Measurements from ENCODE around the gene PHLDA2.

PHLDA2 gene

DNA sequence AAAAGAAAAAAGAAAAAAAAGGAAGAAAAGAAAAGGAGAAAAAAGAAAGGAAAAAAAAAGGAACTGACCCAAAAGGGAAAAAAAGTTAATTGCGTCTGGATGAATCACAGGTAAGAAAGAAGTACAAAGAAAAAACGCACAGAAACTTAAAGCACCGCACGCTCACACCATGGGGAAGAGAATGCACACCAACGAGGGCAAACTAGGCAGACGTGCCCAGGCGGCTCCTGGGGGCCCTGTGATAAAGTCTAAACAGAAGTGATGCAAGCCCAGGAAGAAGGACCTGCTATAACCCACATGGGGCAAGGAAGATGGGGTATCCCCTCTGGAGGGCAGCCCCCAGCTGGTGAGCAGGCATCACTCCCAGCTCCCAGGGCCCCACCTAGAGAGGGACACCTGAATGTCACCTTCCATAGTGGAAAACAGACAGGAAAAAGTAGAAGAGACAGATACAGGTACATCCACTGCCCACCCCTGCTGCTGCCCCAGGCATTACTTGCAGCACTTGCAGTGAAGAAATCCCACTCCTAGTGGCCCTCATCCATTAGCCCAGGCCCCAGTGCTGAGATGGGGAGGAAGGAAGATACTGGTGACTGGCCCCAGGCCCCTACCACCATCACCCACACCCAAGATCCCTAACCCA lies 34.0 kb upstream of the PHLDA2 start:
- TF ChIP-seq POLR2A (IDR thresholded peaks at IDR 0.05; ENCODE audit: low read depth, low read length) (no peak), POLR2AphosphoS5 (IDR thresholded peaks at IDR 0.05; ENCODE audit: low read depth, low read length) (no peak), TAF1 (IDR thresholded peaks at IDR 0.05; ENCODE audit: low read depth, low read length) (no peak), PAX5 (IDR thresholded peaks at IDR 0.05; ENCODE audit: insufficient read depth, low read length, severe bottlenecking) (no peak), POU2F2 (IDR thresholded peaks at IDR 0.05; ENCODE audit: low read depth, low read length) (no peak), SPI1 (IDR thresholded peaks at IDR 0.05; ENCODE audit: low read depth, low read length) (no peak)
- DNase-seq (ENCODE audit: insufficient read length, low spot score) (no peak), FAIRE-seq (no peak)

DNA sequence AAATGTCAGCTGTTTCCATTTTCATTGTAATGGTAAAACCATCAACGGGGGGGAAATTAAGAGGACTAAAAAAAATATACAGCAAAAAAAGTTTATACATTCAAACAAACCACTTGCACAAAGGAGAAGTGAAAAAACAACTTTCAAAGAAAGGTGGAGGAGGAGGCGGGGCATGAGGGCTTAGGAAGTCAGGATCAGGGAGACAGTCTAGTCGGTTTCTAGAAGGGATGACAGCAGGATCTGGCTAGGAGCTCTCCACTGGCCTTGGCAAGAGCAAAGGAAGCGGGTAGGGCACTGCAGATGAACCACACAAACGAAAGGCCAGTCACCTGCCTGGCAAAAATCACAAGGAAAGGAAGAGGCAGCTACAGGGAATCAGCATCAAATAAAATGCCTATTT lies 31.9 kb upstream of the PHLDA2 start:
- TF ChIP-seq SPI1 (IDR thresholded peaks at IDR 0.05; ENCODE audit: low read depth, low read length) (peak; percentile 42; the same call in 1 of the 2 replicates), TAF1 (IDR thresholded peaks at IDR 0.05; ENCODE audit: low read depth, low read length) (no peak), POLR2A (IDR thresholded peaks at IDR 0.05; ENCODE audit: low read depth, low read length) (no peak)
- no peak for DNase-seq (ENCODE audit: insufficient read length, low spot score)
- FAIRE-seq: no peak

DNA sequence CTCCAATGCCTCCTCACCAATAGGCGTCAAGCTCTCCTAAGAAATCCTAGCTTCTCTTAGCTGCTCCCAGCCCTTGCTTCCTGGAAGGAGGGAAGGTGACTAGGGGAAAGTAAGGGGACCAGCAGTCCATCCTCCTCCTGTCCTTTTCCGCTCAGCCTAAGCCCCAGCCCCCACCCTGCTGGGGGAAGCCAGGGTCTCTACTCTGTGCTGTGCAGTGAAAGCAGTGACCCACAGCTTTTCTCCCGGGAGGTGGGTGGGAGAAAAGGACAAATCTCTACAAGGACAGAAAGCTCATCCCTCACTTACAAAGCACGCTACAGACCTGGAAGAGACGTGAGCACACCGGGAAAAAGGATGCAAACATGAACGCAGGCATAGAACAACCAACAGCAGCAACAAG lies 30.9 kb upstream of the PHLDA2 start:
- TF ChIP-seq POU2F2 (IDR thresholded peaks at IDR 0.05; ENCODE audit: low read depth, low read length) (no peak), POLR2AphosphoS5 (IDR thresholded peaks at IDR 0.05; ENCODE audit: low read depth, low read length) (no peak), SPI1 (IDR thresholded peaks at IDR 0.05; ENCODE audit: low read depth, low read length) (no peak), TAF1 (IDR thresholded peaks at IDR 0.05; ENCODE audit: low read depth, low read length) (no peak)
- no peak for FAIRE-seq
- DNase-seq (ENCODE audit: insufficient read length, low spot score): no peak

DNA sequence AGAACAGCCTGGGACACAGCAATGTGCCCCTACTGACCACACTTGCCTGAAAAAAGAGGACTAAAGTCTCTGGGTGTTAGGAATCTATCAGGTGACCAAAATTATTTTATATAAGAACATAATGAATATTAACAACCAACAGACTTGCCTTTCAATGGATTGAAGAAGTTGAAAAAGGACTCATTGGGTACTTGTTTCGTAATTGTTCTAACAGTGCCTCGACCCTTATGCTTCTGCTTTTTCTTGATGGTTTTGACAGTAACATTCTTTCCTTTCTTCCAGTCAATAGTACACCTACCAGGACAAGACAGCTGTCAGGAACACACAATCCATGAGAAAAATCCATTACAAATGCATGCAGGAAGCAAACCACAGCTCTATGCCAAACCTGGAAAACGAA lies 29.0 kb upstream of the PHLDA2 start:
- no peak for FAIRE-seq
- TF ChIP-seq SPI1 (IDR thresholded peaks at IDR 0.05; ENCODE audit: low read depth, low read length) (no peak), POLR2AphosphoS5 (IDR thresholded peaks at IDR 0.05; ENCODE audit: low read depth, low read length) (no peak)
- DNase-seq (ENCODE audit: insufficient read length, low spot score): no peak

DNA sequence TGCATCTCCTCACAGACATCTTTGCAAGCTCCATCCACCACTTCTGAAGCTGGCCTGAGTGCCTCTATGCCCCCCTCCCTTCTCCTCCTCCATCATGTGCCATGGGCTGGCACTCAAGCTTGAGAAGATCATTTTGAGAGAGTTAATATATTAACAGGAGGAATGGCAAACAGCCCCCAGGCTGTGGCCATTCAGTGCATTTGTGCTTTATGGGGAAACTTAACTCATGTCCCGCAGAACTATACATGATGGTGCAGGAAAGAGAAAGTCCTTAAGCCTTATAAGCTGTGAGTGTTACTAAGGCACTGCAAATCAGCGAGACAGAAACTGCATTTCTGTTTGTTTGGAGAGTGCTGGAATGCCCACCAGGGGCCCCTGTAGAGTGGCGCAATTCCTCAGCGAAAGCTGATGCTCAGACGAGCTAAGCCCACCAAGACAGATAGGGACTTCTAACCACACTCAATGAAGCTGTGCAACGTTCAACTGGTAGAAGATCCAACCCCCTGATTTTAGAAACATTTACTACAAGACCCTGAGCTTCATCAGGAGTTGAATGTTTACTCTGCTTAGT lies 26.8 kb upstream of the PHLDA2 start:
- DNase-seq (ENCODE audit: insufficient read length, low spot score): no peak
- no peak for FAIRE-seq
- TF ChIP-seq POU2F2 (IDR thresholded peaks at IDR 0.05; ENCODE audit: low read depth, low read length): no peak
- no peak for TF ChIP-seq POLR2A (IDR thresholded peaks at IDR 0.05; ENCODE audit: low read depth, low read length)

DNA sequence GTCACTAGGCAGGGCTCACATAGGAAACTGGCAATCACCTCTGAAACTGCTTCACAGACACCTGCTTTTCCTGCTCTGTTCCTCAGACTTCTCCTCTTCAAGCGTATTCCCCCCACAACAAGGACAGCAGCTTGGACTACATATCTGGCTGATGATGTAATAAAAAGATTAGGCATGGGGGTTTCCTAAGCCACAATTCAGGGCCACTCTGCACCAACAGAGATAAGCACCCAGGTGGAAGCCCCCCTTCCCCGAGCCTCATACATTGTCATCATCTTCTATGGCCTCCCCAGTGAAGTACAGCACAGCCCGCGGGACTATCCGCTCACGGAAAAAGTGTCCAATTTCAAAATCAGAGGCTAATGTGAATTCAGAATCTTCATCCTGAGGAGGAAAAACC lies 25.0 kb upstream of the PHLDA2 start:
- DNase-seq (ENCODE audit: insufficient read length, low spot score): no peak
- no peak for FAIRE-seq

DNA sequence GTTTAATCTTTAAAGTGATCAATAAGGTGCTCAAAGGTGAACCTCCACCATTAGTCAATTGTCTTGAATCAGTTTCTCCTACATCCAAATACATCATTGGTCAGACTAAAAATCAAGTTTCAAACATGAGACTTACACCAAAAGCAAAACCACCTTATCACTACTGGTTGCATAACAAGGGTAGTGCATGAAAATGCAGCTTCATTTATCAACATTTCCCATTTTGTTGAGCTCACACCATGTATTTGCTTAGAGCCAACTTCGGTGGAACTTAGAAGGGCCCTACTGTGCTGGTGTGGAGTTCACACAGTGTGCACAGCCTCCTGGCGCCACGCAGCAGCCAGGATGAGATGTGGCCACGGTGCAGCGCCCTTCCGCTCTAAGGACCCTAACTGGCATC lies 23.1 kb upstream of the PHLDA2 start:
- TF ChIP-seq SPI1 (IDR thresholded peaks at IDR 0.05; ENCODE audit: low read depth, low read length): no peak
- TF ChIP-seq POLR2AphosphoS5 (IDR thresholded peaks at IDR 0.05; ENCODE audit: low read depth, low read length): no peak
- no peak for TF ChIP-seq PAX5 (IDR thresholded peaks at IDR 0.05; ENCODE audit: insufficient read depth, low read length, severe bottlenecking)
- TF ChIP-seq POU2F2 (IDR thresholded peaks at IDR 0.05; ENCODE audit: low read depth, low read length): no peak
- no peak for TF ChIP-seq POLR2A (IDR thresholded peaks at IDR 0.05; ENCODE audit: low read depth, low read length)
- no peak for FAIRE-seq
- no peak for DNase-seq (ENCODE audit: insufficient read length, low spot score)

More for the DNA sequence above, 25.0 kb upstream of the PHLDA2 start:
- TF ChIP-seq TAF1 (IDR thresholded peaks at IDR 0.05; ENCODE audit: low read depth, low read length) (no peak), POU2F2 (IDR thresholded peaks at IDR 0.05; ENCODE audit: low read depth, low read length) (no peak), SPI1 (IDR thresholded peaks at IDR 0.05; ENCODE audit: low read depth, low read length) (no peak)

DNA sequence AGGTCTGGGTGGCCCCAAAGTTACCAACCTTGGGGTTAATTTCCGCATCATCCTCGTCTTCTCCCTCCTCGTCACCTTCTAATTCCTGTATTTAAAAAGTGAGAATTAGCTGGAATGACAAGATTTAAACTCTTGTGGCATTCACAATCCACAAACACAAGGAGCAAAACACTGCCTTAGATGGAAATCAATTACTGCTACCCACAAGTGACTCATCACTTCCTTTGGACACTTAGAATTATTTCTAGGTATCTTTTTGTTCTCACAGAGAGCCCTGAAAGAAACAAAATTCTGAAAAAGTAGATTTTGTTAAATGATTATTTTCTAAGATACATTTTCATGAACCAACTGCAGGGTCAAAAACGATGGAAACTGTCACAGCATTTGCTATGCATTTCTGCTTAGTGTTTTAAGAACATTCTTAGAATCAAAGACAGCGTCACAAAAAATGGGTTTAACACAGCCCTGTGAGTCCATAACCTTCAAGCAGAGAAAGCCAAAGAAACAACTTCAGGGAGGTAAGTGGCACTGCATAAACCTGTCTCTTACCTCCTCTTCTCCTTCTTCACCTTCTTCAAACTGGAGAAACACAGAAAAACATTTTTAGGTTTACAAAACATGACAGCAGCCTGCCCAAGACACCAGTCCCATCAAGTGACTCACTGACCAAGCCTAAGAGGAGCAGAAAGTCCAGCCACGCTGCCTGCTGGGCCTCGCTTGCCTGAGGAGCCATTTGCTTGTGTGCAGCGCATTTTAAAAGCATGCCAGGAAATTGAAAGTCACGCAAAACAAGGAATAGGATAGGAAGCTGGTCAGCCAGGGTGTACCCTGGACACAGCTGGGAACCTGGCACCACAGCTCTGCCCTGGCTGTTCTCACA lies 22.3 kb upstream of the PHLDA2 start:
- no peak for DNase-seq (ENCODE audit: insufficient read length, low spot score)
- TF ChIP-seq POU2F2 (IDR thresholded peaks at IDR 0.05; ENCODE audit: low read depth, low read length) (no peak), PAX5 (IDR thresholded peaks at IDR 0.05; ENCODE audit: insufficient read depth, low read length, severe bottlenecking) (no peak), TAF1 (IDR thresholded peaks at IDR 0.05; ENCODE audit: low read depth, low read length) (no peak), POLR2AphosphoS5 (IDR thresholded peaks at IDR 0.05; ENCODE audit: low read depth, low read length) (no peak), SPI1 (IDR thresholded peaks at IDR 0.05; ENCODE audit: low read depth, low read length) (no peak), POLR2A (IDR thresholded peaks at IDR 0.05; ENCODE audit: low read depth, low read length) (no peak)
- FAIRE-seq: no peak

DNA sequence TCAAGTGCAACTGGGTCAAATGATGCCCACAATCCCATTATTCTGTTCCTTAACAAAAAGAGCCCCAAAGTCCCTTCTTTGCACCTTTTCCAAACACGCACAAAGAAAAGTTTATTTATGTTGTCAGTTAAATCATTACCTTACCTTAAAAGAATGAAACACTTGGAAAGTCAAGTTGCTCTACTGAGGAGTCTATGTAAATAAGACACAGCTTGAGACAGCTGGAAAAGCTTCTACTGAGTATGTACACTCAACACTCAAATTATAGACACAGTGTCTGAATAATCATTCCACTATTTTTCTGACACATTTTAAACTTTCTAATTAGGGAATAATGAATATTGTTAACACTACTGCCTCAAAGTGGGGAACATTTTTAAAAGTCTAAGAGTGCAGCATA lies 21.6 kb upstream of the PHLDA2 start:
- TF ChIP-seq POU2F2 (IDR thresholded peaks at IDR 0.05; ENCODE audit: low read depth, low read length) (no peak), TAF1 (IDR thresholded peaks at IDR 0.05; ENCODE audit: low read depth, low read length) (no peak), POLR2A (IDR thresholded peaks at IDR 0.05; ENCODE audit: low read depth, low read length) (no peak), POLR2AphosphoS5 (IDR thresholded peaks at IDR 0.05; ENCODE audit: low read depth, low read length) (no peak), PAX5 (IDR thresholded peaks at IDR 0.05; ENCODE audit: insufficient read depth, low read length, severe bottlenecking) (no peak)
- FAIRE-seq (no peak), DNase-seq (ENCODE audit: insufficient read length, low spot score) (no peak)

DNA sequence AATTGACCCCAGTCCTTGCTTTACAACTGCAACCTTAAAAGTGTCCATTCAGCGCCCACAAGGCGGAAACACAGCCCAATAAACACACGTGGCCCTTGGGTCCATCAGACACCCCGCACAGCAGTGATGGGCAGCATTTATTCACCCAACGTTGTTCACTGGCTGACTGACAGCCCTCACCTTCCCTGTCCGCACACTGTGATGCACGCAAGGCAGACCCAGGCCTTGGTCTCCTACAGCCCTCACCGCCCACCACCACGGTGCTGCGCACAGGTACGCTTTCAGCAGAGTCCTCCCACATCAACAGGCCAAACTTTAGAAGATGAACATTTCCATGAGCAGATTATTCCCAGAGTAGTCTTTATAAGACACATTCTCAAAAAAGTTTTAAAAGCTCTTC lies 20.7 kb upstream of the PHLDA2 start:
- DNase-seq (ENCODE audit: insufficient read length, low spot score) (no peak), FAIRE-seq (no peak)
- TF ChIP-seq SPI1 (IDR thresholded peaks at IDR 0.05; ENCODE audit: low read depth, low read length): no peak
- TF ChIP-seq POU2F2 (IDR thresholded peaks at IDR 0.05; ENCODE audit: low read depth, low read length): no peak
- no peak for TF ChIP-seq POLR2AphosphoS5 (IDR thresholded peaks at IDR 0.05; ENCODE audit: low read depth, low read length)
- no peak for TF ChIP-seq POLR2A (IDR thresholded peaks at IDR 0.05; ENCODE audit: low read depth, low read length)
- TF ChIP-seq TAF1 (IDR thresholded peaks at IDR 0.05; ENCODE audit: low read depth, low read length): no peak
- no peak for TF ChIP-seq PAX5 (IDR thresholded peaks at IDR 0.05; ENCODE audit: insufficient read depth, low read length, severe bottlenecking)

Data from GM12891 (cell line).